GM13976 (cell line): Measurements from ENCODE around the gene PPP1R1A.

Experiments
- DNase-seq: peaks from one replicate; pipeline ENCODE4 v3.0.0; 2012; ENCODE audit warnings: low spot score
- CTCF ChIP-seq: IDR thresholded peaks from 2 replicates; pipeline ENCODE4 v1.5.1; 2012; ENCODE audit warnings: borderline replicate concordance, mild to moderate bottlenecking; ENCODE audit not compliant: insufficient read depth; ENCODE audit errors: extremely low read depth, missing control alignments, control extremely low read depth
- in situ Hi-C: fragments of 300-500 bp; cut with MboI; formaldehyde crosslinking; loops from one replicate; pipeline ENCODE4 v1.12.0; 2022; ENCODE audit warnings: low sequenced_read_pairs, mixed read lengths, inconsistent platforms; ENCODE audit not compliant: unreplicated experiment

The PPP1R1A gene

GRCh38 chr12:54546511-54546910 is 41.9 kb downstream of the PPP1R1A start:
- no peak for DNase-seq
- TF ChIP-seq CTCF: no peak

GRCh38 chr12:54544743-54545142 is 43.7 kb downstream of the PPP1R1A start:
- no peak for DNase-seq
- in situ Hi-C loops: no loop called here

More at GRCh38 chr12:54546511-54546910, 41.9 kb downstream of the PPP1R1A start:
- in situ Hi-C loops: no loop called here

GRCh38 chr12:54543526-54543925 is 44.9 kb downstream of the PPP1R1A start:
- TF ChIP-seq CTCF: no peak
- in situ Hi-C loops: no loop called here
- no peak for DNase-seq

More at GRCh38 chr12:54544743-54545142, 43.7 kb downstream of the PPP1R1A start:
- no peak for TF ChIP-seq CTCF

GRCh38 chr12:54541751-54542290 is 46.6 kb downstream of the PPP1R1A start:
- no peak for TF ChIP-seq CTCF
- in situ Hi-C loops: no loop called here
- DNase-seq: no peak

- no peak for DNase-seq
- in situ Hi-C loops: no loop called here
- TF ChIP-seq CTCF: no peak
These were observed 50.2 kb downstream of the PPP1R1A start for GRCh38 chr12:54538136-54538700.

- no peak for TF ChIP-seq CTCF
- no peak for DNase-seq
- in situ Hi-C loops: no loop called here
These were observed 53.0 kb downstream of the PPP1R1A start for GRCh38 chr12:54535474-54535873.

- in situ Hi-C loops: no loop called here
- DNase-seq: no peak
- TF ChIP-seq CTCF: no peak
These were observed 58.9 kb downstream of the PPP1R1A start for GRCh38 chr12:54529581-54529980.
